GM19395 (cell line): ENCODE results near the gene CCDC85C.
A peak's percentile ranks its signal among the peaks of the same experiment; 100 is the strongest.

Experiments used
- ATAC-seq: cut with Tn5 transposase; IDR thresholded peaks from one replicate; pipeline ENCODE4 v1.9.1; 2021; ENCODE audit warnings: mild to moderate bottlenecking, moderate library complexity; ENCODE audit not compliant: unreplicated experiment

CCDC85C gene

DNA sequence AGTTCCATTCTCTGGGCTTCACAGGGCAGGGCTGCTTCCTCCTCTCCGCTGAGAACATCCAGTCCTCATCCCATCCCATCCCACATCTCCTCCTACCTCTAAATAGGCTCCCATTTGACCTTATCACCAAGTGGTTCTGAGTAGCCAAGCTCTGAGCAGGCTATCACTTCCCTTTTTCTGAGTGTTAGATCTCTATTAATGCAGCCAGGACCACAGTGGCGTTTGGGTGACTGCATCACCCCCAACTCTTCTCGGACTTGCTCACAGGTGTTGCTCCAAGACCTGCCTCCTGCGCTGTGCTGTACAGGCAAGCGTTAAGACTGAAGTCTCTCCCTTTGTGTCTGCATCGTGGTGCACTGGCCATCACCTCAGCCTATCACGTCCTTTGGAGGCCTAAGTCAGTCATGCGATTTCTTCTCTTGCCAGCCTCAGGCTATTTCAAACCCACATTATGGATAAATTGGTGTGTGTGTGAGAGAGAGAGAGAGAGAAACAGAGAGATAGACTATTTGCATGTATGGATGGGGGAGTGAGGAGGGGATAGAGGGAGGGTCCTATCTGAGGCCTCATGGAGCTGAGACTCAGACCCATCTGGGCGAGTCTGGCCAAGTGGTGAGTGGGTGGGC, 28.5 kb upstream of the CCDC85C start:
- no peak for ATAC-seq

DNA sequence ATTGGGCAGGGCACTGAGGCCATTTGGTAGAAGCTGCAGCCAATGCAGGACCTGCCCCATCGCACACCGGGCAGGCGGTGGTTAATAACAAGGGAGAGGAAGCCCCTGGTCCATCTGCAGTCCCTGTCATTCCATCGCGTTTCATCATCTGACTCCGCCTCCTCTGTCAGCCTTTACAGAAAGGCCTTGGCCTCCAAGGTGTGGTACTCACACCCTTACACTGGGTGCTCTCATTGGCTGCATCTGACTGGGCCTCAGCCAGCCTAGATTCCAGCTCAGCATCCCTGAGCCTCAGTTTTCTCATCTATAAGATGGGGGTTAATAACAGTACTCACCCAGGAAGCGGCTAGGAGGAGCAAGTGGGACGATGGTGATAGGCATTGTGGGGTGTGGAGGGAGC, 26.2 kb upstream of the CCDC85C start:
- ATAC-seq, result no peak

GRCh38 chr14:99628887-99629618, 25.0 kb upstream of the CCDC85C start:
- peak; percentile 82 for ATAC-seq

GRCh38 chr14:99627510-99628381, 23.7 kb upstream of the CCDC85C start:
- ATAC-seq, result no peak

- no peak for ATAC-seq
These were observed 23.1 kb upstream of the CCDC85C start for GRCh38 chr14:99627100-99627499.

DNA sequence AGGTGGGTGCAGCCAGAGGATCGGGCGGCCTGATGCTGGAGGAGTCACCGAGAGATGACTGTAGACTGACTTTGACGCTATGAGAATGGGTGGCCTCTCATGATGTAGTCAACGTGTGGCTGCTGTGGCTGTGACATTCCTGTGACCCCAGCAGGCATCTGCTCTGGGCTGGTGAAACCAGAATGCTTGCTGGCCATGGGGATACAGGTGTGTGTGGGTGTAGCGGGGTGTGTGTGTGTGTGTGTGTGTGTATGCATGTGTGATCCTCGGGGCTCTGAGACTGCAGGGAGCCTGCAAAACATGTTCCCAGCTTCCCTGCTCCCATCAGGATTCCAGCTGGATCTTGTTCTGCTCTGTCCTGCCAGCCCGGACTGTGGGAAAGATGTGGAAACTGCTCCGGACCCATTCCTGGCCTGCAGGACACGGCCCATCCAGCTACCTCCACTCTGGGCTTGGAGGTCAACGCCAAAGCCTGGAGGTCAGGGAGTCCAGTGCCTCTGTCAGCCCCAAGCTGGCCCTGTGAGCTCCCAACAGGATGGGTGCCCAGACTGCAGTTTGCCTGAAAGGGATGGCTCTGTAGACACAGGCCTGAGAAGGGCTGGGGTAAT, 22.1 kb upstream of the CCDC85C start:
- no peak for ATAC-seq

DNA sequence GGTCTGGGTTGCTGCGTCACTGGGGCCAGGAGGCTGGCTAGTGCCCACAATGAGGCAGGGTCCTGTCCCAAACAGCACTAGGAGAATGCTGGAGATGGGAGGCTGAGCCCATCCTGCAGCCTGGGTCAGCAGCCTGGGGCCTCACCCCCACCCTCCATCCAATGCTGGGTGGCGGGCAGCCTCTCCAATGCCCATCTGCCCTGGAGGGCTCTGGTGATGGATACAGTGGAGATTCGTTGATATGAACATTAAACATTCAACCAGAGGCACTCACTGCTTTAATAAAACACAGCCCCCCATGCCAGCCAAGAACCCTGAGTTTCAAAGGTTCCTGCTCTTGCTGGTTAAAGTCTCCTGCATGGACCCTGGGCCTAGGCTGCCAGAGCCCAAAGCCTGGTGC, 21.5 kb upstream of the CCDC85C start:
- no peak for ATAC-seq

- no peak for ATAC-seq
These were observed 21.0 kb upstream of the CCDC85C start for GRCh38 chr14:99624971-99625370.

GRCh38 chr14:99624024-99624423, 20.0 kb upstream of the CCDC85C start:
- no peak for ATAC-seq

DNA sequence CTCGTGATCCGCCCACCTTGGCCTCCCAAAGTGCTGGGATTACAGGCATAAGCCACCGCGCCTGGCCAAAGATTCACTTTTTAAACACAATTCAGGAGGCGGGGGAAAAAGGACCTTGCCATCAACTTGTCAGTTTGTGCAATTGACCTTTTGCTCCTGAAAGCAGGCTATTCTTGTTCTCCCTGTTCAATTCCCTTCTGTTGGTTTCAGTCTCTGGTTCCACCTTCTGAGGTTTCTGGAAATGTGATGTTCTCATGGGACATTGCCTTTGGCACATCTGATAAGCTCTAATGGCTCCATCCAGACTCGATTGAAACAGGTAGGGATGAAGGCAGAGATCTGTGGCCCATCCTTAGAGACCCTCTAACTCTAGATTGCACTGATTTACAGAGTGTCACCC, 17.9 kb upstream of the CCDC85C start:
- no peak for ATAC-seq

GRCh38 chr14:99619835-99620834, 16.1 kb upstream of the CCDC85C start:
- no peak for ATAC-seq

DNA sequence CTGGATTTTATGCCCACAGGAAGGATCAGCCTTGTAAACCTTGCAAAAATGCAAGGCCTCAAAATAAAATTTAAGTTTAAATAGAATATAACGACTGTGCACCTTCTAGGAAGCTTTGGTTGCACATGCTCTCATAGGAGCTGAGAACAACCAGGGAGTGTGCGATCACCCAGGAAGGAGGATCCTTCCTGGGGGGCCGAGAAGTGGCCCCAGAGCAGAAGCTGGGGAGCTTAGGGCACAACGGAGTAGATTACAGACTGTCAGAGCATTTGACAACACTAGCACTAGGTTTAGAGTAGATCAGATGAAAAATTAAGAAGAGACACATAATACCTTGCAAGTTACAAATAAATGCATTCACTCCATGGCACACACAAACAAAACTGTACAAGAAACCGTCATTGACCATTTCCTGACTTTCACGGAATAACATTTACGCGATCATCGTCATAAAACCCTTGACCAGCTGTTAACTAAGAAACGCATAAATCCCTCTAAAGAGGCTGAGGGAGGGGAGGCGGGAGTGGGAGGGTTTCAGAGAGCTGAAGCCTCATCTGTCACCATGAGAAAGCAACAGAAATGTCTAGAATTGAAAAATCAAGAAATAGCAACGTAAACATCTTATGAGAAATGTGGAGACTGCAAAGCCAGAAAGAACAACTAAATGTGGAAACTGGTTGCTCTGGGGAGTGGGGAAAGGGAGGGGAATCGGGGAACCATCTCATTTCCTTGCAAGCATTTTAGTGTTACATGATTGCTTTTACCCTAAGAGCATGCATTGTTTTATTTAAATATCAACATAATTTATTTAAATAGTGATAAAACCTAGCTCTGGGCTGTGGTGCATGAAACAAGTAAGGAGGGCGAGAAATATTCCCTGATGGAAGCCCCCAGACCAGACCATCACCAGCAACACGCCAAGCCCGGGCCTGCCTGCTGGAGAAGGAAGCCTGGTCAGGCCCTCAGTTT, 13.1 kb upstream of the CCDC85C start:
- no peak for ATAC-seq

GRCh38 chr14:99615497-99616157, 11.6 kb upstream of the CCDC85C start:
- no peak for ATAC-seq

- ATAC-seq, result no peak
These were observed 8.8 kb upstream of the CCDC85C start for GRCh38 chr14:99612738-99613330.

- ATAC-seq, result no peak
These were observed 8.2 kb upstream of the CCDC85C start for GRCh38 chr14:99612071-99612737.

GRCh38 chr14:99611646-99612045, 7.6 kb upstream of the CCDC85C start:
- no peak for ATAC-seq
